ENCODE data around the gene FRAS1.

DNA sequence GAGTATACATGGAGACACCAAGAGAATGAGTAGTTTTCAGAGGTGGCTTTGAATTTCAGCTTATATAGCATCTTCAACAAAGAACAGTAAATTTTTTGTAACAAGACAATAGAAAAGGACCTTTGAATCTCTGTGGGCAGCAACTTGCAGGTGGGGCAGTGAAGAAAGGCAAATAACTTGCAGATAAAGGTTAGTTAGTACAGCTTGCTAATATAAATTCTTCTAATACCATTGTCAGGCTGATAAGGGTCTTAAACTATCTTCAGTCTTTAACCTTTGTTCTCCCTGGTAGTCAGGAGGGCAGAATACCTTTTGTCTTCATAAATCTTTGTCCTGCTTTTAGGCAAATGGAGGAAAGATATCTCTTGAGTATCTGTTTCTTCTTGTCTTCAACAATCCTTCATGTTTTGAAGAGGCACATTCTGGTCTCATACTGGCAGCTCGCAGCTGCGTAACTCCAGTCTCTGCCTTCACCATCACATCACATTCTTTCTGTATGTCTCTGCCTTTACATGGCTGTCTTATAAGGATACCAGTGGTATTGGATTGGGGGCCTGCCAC lies 510.5 kb downstream of the FRAS1 start:
- no peak for TF ChIP-seq EZH2 (IDR thresholded peaks at IDR 0.05)
- no peak for TF ChIP-seq POLR2AphosphoS5 (IDR thresholded peaks at IDR 0.05; ENCODE audit: borderline replicate concordance, low read depth, low read length)
